ENCODE data around the gene MYH9.
"Not testable (repeated sequence)": the region's sequence is repeated elsewhere in the genome, so short reads cannot be mapped to it uniquely, and the experiment has no call there.

Gene MYH9

DNA sequence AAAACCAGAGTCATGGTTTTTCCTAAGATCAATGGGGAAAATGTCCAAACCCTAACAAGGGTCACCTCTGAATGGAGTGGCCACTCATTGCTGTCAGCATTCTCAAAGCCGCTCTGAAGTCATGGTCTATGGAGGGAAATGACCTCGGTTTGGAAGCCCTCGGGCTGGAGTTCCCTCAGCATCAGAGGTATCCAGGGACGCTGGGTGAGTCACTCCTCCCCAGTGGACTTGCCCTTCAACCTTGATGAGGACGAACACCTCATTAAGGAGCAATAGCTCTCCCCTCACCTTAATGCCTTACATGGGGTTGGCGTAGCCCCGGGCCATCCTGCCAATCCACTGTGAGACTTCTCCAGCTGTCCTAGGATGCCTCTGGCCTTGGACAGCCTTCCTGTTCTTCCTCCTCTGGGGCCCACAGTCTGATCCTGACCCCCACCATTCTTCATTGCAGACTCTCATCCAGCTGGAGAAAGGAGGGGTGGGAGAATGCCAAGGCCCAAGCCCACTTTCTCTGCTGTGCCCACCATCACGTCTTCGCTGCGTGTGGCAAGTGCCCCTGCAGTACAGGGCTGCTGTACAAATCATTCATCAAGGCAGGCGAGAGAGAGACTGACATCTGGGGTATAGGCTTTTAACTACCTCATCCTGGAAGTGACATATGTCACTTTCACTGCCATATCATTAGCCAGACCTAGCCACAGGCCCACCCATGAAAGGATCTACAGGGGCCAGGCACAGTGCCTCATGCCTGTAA, 25.4 kb upstream of the MYH9 start:
- no peak for DNase-seq (ENCODE audit: low read depth)

DNA sequence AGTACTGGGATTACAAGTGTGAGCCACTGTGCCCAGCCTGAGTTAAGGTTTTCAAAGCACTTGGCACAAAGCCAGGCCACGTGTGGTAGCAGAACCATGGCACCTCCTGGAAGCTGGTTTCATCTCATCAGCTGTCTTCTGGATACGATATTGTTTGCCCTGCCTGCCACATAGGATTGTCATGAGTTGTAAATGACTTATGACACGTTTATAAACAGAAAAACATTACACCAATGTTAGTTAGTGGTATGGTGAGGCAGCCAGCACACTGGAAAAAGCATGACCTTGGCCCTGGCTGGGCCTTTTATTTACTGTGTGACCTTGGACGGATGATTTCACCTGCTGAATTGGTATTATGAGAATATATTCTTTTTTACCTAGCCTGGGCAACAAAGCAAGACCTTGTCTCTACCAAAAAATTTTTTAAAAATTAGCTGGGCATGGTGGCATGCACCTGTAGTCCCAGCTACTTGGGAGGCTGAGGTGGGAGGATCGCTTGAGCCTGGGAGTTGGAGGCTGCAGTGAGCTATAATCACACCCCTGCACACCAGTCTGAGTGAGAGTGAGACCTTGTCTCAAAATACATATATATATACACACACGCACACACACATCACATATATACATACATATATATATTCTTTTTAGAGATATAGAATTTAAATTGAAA, 24.0 kb upstream of the MYH9 start:
- DNase-seq (ENCODE audit: low read depth): no peak

DNA sequence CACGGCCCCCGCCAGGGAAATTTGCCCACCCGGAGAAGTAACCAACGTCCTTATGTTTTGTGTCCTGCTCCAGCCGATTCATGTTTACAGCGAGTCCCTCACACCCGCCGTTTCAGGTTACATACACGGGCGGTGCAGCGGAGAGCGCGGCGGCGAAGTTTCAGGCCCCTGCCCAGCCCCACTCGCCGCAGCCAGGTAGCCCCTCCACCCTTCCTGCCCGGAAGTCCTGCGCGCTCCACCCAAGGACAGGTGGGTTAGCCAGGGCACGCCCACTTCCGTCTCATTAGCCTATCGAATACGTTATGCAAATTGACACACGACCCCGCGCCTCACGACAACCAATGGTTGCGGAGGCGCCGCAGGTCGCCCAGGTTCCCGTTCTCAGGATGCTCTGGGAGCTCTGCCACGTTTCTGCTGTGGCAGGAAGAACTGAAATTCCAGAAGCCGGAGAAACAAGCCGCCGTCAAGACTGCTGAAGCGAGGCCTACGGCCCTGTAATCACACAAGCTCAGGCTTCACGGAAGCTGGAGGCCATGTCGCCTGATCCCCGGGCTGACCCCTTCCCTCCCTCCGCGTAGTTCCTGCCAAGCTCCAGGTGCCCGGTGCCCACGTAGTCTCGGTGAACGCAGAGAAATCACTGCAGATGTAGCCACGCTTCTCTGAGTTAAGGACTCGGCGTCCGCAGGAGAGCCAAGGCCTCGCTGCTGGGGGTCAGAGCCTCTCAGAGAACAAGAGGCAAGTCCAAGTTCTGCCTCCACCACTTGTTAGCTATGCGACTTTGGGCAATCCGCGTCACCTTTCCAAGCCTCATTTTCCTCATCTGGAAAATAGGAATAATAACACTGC, 22.4 kb upstream of the MYH9 start:
- DNase-seq (ENCODE audit: low read depth): no peak

DNA sequence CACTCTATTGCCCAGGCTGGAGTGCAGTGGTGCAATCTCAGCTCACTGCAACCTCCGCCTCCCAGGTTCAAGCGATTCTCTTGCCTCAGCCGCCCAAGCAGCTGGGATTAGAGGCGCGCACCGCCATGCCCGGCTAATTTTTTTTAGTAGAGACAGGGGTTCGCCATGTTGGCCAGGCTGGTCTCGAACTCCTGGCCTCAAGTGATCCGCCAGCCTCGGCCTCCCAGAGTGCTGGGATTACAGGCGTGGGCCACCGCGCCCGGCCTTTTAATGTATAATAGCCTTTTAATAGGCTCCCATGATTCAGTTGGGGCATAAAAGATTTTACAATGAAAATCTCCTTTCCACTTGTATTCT, 21.8 kb upstream of the MYH9 start:
- DNase-seq (ENCODE audit: low read depth): not testable (repeated sequence)

GRCh38 chr22:36409056-36409455, 21.3 kb upstream of the MYH9 start:
- DNase-seq (ENCODE audit: low read depth): no peak

DNA sequence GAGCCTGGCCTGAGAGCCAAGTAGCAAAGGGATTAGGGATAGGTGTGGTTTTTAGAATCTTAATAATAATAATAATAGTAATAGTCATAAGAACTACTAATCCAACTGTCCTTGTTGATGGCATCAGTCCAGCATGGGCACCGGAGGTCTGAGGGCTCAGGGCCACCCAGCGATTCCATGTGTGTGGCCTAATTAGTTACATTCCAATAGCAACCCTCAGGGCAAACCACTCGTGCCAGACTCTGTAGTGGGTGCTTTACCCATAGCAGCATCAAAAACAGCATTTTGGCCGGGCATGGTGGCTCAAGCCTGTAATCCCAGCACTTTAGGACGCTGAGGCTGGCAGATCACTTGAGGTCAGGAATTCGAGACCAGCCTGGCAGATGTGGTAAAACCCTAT, 19.0 kb upstream of the MYH9 start:
- no peak for DNase-seq (ENCODE audit: low read depth)

DNA sequence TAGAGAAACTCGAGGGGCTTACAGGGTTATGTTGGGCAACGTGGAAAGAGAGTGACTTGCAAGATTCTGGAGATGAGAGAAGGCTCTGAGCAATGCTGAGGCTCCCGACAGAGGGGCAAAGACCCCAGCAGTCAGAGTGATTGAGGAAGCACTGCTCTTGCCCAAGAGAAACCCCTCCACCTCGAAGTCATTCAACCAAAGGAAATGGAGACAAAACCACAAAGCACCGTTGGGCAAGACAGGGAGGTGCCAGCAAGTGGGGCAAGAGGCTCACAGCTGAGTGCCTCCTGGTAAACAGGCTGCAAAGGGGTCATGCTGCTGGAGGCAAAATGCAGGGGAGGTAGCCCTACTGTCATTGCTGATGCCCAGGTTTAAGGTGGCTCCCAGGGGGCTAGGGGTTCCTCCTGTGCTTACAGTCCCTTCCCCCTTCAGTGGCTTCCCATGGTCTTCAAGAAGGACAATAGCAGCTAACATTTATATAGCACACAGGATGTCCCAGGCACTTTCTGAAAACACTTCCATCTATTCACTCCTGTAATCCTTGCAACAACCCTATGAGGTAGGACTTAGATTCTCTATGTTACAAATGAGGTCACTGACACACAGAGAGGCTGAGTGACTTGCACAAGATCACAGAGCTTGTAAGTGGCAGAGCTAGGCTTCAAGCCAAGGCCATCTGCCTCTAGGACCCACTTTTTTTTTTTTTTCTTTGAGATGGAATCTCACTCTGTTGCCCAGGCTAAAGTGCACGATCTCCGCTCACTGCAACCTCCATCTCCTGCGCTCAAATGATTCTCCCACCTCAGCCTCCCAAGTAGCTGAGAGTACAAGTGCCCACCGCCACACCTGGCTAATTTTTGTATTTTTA, 18.1 kb upstream of the MYH9 start:
- no peak for DNase-seq (ENCODE audit: low read depth)

DNA sequence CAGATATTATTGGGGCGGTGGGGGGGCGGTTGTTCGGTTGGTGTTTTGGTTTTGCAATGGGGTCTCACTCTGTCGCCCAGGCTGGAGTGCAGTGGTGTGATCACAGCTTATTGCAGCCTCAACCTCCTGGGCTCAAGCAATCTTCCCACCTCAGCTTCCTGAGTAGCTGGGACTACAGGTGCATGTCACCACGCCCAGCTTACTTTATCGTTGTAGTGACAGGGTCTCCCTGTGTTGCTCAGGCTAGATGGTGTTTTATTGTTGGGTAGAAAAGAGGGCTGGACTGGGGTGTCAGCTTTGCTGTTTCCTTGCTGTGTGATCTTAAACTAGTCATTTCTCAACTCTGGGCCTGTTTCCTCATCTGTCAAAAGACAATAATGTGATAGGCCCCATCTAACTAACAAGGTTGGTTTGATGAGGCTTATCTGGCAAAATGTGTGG, 17.5 kb upstream of the MYH9 start:
- no peak for DNase-seq (ENCODE audit: low read depth)

- no peak for DNase-seq (ENCODE audit: low read depth)
These were observed 16.7 kb upstream of the MYH9 start for GRCh38 chr22:36404446-36404845.

GRCh38 chr22:36399472-36399778, 11.7 kb upstream of the MYH9 start:
- DNase-seq (ENCODE audit: low read depth): no peak

DNA sequence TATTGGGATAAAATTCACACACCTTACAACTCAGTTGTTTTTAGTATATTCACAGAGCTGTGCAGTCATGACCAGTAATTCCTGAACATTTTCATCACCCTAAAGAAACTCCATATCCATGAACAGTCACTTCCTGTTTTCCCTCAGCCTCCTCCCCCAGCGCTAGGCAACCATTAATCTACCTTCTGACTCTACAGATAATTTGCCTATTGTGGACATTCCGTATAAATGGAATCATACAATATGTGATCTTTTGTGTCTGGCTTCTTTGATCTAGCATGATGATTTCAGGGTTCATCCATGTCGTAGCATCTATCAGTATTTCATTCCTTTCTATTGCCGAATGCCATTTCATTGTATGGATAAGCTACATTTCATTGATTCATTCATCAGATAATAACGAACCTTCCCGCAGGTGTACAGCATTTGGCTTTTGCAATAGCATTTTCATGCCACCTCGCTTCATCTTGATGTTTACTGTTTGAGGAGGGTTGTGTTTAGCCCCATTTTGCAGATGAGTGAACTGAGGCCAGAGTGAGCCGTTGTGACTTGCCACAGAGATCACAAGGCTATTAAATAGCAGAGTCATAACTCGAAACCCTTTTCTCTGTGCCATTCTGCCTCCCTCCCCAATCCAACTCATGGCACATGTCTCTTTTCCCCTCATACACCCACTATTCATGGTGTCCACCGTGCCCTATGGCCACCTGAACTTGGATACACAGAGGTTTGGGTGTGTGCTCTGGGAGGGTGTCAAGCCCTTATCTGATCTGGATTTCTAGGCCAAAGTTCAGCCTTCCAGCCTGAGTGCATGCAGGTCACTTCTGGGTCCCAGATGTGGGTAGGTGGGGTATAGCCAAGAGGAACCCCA, 11.1 kb upstream of the MYH9 start:
- no peak for DNase-seq (ENCODE audit: low read depth)

GRCh38 chr22:36397131-36398093, 9.6 kb upstream of the MYH9 start:
- DNase-seq (ENCODE audit: low read depth): no peak

DNA sequence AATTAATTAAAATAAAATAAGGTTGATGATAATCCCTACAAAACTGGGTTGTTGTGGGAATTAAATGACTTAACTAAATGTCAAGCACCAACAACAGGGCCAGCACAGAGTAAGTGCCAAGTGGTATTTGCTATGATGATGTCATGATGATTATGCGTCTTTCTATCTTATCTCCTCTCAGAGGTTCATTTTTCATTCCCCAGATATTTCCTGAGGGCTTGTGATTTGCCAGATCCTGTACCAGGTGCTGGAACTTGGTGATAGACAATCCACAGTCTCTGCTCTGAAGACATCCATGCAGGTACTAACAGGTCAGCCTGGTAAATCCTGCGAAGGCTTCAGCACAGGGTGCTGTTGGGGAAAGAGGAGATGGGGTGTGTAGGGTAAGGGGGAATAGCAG, 8.1 kb upstream of the MYH9 start:
- DNase-seq (ENCODE audit: low read depth): no peak

DNA sequence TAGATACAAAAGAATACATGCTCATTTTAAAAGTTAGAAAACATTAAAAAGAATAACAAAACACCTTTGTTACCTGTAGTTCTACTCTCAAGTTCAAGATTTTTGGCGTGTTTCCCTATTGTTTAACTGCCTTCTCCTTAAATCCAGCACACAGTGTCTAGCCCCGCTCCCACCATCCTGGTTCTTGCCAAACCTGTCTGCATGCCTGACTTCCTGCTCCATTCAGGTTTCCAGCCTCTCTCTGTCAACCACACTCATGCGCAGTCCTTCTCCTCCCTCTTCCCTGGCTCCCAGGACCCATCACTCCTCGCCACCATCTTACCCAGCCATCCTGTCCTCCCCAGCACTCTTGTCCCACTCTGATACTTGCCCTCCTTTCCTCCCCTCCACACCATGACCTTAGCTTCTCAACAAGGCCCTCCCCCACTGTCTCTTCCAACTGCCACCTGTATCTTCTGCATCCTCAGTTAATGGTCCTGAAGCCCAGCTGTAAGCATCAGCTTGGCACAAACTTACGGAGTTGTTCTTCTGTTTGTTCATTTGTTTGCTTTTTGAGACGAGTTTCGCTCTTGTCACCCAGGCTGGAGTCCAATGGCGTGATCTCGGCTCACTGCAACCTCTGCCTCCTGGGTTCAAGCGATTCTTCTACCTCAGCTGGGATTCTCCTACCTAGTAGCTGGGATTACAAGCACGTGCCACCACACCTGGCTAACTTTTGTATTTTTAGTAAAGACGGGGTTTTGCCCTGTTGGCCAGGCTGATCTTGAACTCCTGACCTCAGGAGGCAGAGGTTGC, 7.5 kb upstream of the MYH9 start:
- DNase-seq (ENCODE audit: low read depth): no peak

GRCh38 chr22:36391638-36392037, 3.9 kb upstream of the MYH9 start:
- DNase-seq (ENCODE audit: low read depth): no peak

- DNase-seq (ENCODE audit: low read depth): not testable (repeated sequence)
These were observed 1.4 kb upstream of the MYH9 start for GRCh38 chr22:36389122-36389521.

DNA sequence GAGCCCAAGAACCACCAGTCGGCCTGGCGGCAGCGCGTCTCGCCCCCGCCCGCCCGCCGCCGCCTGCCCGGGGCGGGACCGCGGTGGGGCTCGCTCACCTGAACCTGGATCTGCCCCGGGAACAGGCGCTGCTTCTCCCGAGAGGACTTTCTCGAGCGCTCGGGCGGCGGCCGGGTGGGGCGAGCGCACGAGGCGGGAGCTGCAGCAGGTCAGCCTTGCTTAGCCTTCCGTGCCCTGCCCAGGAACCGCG, 133 bp downstream of the MYH9 start:
- no peak for DNase-seq (ENCODE audit: low read depth)

- DNase-seq (ENCODE audit: low read depth): no peak
These were observed 663 bp downstream of the MYH9 start for GRCh38 chr22:36386900-36387708.
